H1 (cell line): ENCODE measurements around the gene FMN2. TPM values are rescaled to one million over a fixed set of nuclear protein-coding genes. Genes with fewer than 3 reads are reported as not detected.

ENCODE experiments used
- CTCF ChIA-PET: fragments of 300-600 bp; sonication (Branson Sonifier 250); formaldehyde crosslinking; loops from one replicate; lab custom pipeline; 2021; ENCODE audit not compliant: partially characterized antibody; lab: Charles Lee
- POLR2A ChIA-PET: fragments of 300-600 bp; sonication (Branson Sonifier 250); formaldehyde crosslinking; loops from one replicate; lab custom pipeline; 2021; ENCODE audit warnings: inconsistent platforms; ENCODE audit not compliant: partially characterized antibody; lab: Charles Lee
- DNase-seq, 2 experiments: peaks; one replicate each; pipeline versions ENCODE4 v3.0.0 to v3.0.0-alpha.2; 2010 to 2022; ENCODE audit warnings: low spot score in 2 of 2, low read depth in 1 of 2, mixed read lengths in 1 of 2
- FAIRE-seq: peaks from 2 replicates; lab custom pipeline; 2011; peaks lifted over from hg19 to GRCh38; lab: Jason Lieb, UNC
- H2AFZ ChIP-seq: 2 replicates; pipeline ENCODE4 v1.8.1; 2012; ENCODE audit warnings: low read length, inconsistent platforms
- H2AK5ac ChIP-seq: 2 replicates; pipeline ENCODE4 v1.6.1; 2013; ENCODE audit warnings: low read depth, low read length
- H2BK120ac ChIP-seq: replicated peaks from 2 replicates; pipeline ENCODE3; 2013; ENCODE audit warnings: low read depth, low read length, inconsistent platforms
- H2BK12ac ChIP-seq: 2 replicates; pipeline ENCODE4 v1.6.1; 2013; ENCODE audit warnings: low read depth, low read length
- H2BK15ac ChIP-seq: 2 replicates; pipeline ENCODE4 v1.6.1; 2013; ENCODE audit warnings: low read length
- H2BK20ac ChIP-seq: 2 replicates; pipeline ENCODE4 v1.6.1; 2013; ENCODE audit warnings: low read length
- H2BK5ac ChIP-seq: 2 replicates; pipeline ENCODE4 v1.6.1; 2013; ENCODE audit warnings: low read depth, low read length
- H3K14ac ChIP-seq: 2 replicates; pipeline ENCODE4 v1.6.1; 2013; ENCODE audit warnings: inconsistent platforms; ENCODE audit not compliant: insufficient read length
- H3K18ac ChIP-seq: 2 replicates; pipeline ENCODE4 v1.6.1; 2013; ENCODE audit warnings: low read length; ENCODE audit errors: extremely low read depth
- H3K23ac ChIP-seq: 2 replicates; pipeline ENCODE4 v1.6.1; 2013; ENCODE audit warnings: inconsistent platforms; ENCODE audit not compliant: insufficient read length
- H3K23me2 ChIP-seq: 2 replicates; pipeline ENCODE4 v1.6.1; 2013; ENCODE audit warnings: low read depth, low read length
- H3K27ac ChIP-seq: 2 replicates; pipeline ENCODE4 v1.6.1; 2011; ENCODE audit warnings: low read depth, low read length, inconsistent platforms
- H3K27me3 ChIP-seq, 4 experiments: replicated peaks in 1 of 4; 1 replicate in 1 of 4; 2 replicates in 3 of 4; pipeline versions ENCODE4 v1.6.1 to v1.8.1; 2011 to 2013; ENCODE audit warnings: low read length in 3 of 4, mild to moderate bottlenecking in 3 of 4, inconsistent platforms in 2 of 4, mixed read lengths in 2 of 4, moderate library complexity in 1 of 4; ENCODE audit not compliant: control insufficient read depth in 3 of 4, insufficient read depth in 3 of 4; ENCODE audit errors: extremely low read depth in 1 of 4
- H3K36me3 ChIP-seq, 4 experiments: 2 replicates each; pipeline versions ENCODE4 v1.6.1 to v1.8.1; 2011 to 2013; ENCODE audit warnings: mild to moderate bottlenecking in 4 of 4, low read length in 3 of 4, moderate library complexity in 2 of 4, control low read depth in 1 of 4, inconsistent platforms in 1 of 4; ENCODE audit not compliant: insufficient read depth in 4 of 4, control insufficient read depth in 2 of 4
- H3K4ac ChIP-seq: replicated peaks from 2 replicates; pipeline ENCODE3; 2013; ENCODE audit warnings: low read length, low read depth, mixed read lengths, inconsistent platforms; ENCODE audit not compliant: insufficient read length
- H3K4me1 ChIP-seq, 4 experiments: replicated peaks in 1 of 4; 1 replicate in 1 of 4; 2 replicates in 3 of 4; pipeline versions ENCODE4 v1.6.1 to v1.8.1; 2011 to 2013; ENCODE audit warnings: low read length in 3 of 4, inconsistent platforms in 2 of 4, mixed read lengths in 1 of 4; ENCODE audit not compliant: insufficient read depth in 4 of 4, control insufficient read depth in 3 of 4
- H3K4me2 ChIP-seq, 2 experiments: 2 replicates each; pipeline versions ENCODE4 v1.6.1 to v1.8.1; 2011 to 2013; ENCODE audit warnings: low read depth in 2 of 2, low read length in 2 of 2, control low read depth in 1 of 2, inconsistent platforms in 1 of 2, mild to moderate bottlenecking in 1 of 2; ENCODE audit not compliant: insufficient read depth in 1 of 2
- H3K4me3 ChIP-seq, 4 experiments: fragments of 200-600, 300-600 bp in 1 of 4; sonication (generic), shearing (Covaris generic), sonication (Bioruptor Twin) in 1 of 4; 2 replicates each; pipeline versions ENCODE4 v1.5.1 to v1.8.1; 2011 to 2016; ENCODE audit warnings: low read length in 4 of 4, low read depth in 3 of 4, control low read depth in 2 of 4, inconsistent platforms in 2 of 4, mild to moderate bottlenecking in 2 of 4, mixed read lengths in 1 of 4, moderate library complexity in 1 of 4; ENCODE audit not compliant: insufficient read depth in 2 of 4; ENCODE audit errors: extremely low read depth in 1 of 4
- H3K56ac ChIP-seq: replicated peaks from 2 replicates; pipeline ENCODE3; 2013; ENCODE audit warnings: low read depth, mild to moderate bottlenecking, mixed read lengths, low read length, inconsistent platforms; ENCODE audit not compliant: insufficient read length
- H3K79me1 ChIP-seq: 2 replicates; pipeline ENCODE4 v1.6.1; 2013; ENCODE audit warnings: low read depth, low read length, control low read depth
- H3K79me2 ChIP-seq, 2 experiments: 2 replicates each; pipeline versions ENCODE4 v1.6.1 to v1.8.1; 2012 to 2013; ENCODE audit warnings: low read length in 2 of 2, mild to moderate bottlenecking in 2 of 2, inconsistent platforms in 1 of 2; ENCODE audit not compliant: insufficient read depth in 2 of 2, control insufficient read depth in 1 of 2
- H3K9ac ChIP-seq, 4 experiments: replicated peaks in 1 of 4; 1 replicate in 1 of 4; 2 replicates in 3 of 4; pipeline versions ENCODE4 v1.6.1 to v1.8.1; 2011 to 2013; ENCODE audit warnings: low read depth in 3 of 4, low read length in 3 of 4, control low read depth in 2 of 4, mild to moderate bottlenecking in 2 of 4, moderate library complexity in 2 of 4, inconsistent platforms in 1 of 4; ENCODE audit errors: extremely low read depth in 1 of 4
- H3K9me3 ChIP-seq, 2 experiments: 2 replicates each; pipeline versions ENCODE4 v1.6.1 to v1.8.1; 2012 to 2013; ENCODE audit warnings: mild to moderate bottlenecking in 2 of 2, moderate library complexity in 2 of 2, control low read depth in 1 of 2, inconsistent platforms in 1 of 2, low read depth in 1 of 2, low read length in 1 of 2, mixed read lengths in 1 of 2; ENCODE audit not compliant: insufficient read depth in 2 of 2
- H4K20me1 ChIP-seq, 2 experiments: replicated peaks in 1 of 2; 2 replicates each; pipeline versions ENCODE3 to v1.8.1; 2011 to 2013; ENCODE audit warnings: inconsistent platforms in 2 of 2, low read length in 2 of 2, mild to moderate bottlenecking in 1 of 2; ENCODE audit not compliant: insufficient read depth in 2 of 2, control insufficient read depth in 1 of 2
- H4K5ac ChIP-seq: 2 replicates; pipeline ENCODE4 v1.6.1; 2013; ENCODE audit warnings: low read length, low read depth, mixed read lengths, inconsistent platforms; ENCODE audit not compliant: insufficient read length
- H4K8ac ChIP-seq: 2 replicates; pipeline ENCODE4 v1.8.0; 2013; ENCODE audit warnings: mild to moderate bottlenecking, moderate library complexity, low read length, inconsistent platforms; ENCODE audit not compliant: insufficient read depth; ENCODE audit errors: extremely low read depth
- H4K91ac ChIP-seq: replicated peaks from 2 replicates; pipeline ENCODE3; 2013; ENCODE audit warnings: low read length, mixed read lengths, inconsistent platforms; ENCODE audit not compliant: insufficient read length
- E2F6 ChIP-seq: IDR thresholded peaks from 2 replicates; pipeline ENCODE4 v1.6.1; 2012; ENCODE audit warnings: inconsistent platforms
- HDAC6 ChIP-seq: IDR thresholded peaks from one replicate; pipeline ENCODE4 v1.7.1; 2012; ENCODE audit warnings: low read depth, mild to moderate bottlenecking, inconsistent platforms, low read length, moderate library complexity
- JUN ChIP-seq: IDR thresholded peaks from 2 replicates; pipeline ENCODE4 v1.6.1; 2011; ENCODE audit warnings: low read depth, mild to moderate bottlenecking, improper control_type of control experiment, low read length
- POU5F1 ChIP-seq: IDR thresholded peaks from 2 replicates; pipeline ENCODE4 v1.6.1; 2011; ENCODE audit warnings: low read depth, mild to moderate bottlenecking, low read length, moderate library complexity
- RAD21 ChIP-seq, 2 experiments: IDR thresholded peaks in 1 of 2; conservative IDR thresholded peaks in 1 of 2; 2 replicates each; pipeline ENCODE4 v1.6.1; 2011; ENCODE audit warnings: low read depth in 2 of 2, low read length in 2 of 2, improper control_type of control experiment in 1 of 2, inconsistent platforms in 1 of 2, mild to moderate bottlenecking in 1 of 2, moderate library complexity in 1 of 2
- ZNF274 ChIP-seq: IDR thresholded peaks from 2 replicates; pipeline ENCODE4 v1.7.0; 2012; ENCODE audit warnings: low read length, borderline replicate concordance; ENCODE audit errors: extremely low read depth
- WGBS, 2 experiments: shearing (Covaris generic) in 1 of 2; methylation state at CpG; one replicate each; pipeline versions ENCODE4 v1.1.6 to v1.1.7; 2013 to 2015; ENCODE audit warnings: low lambda C conversion rate in 2 of 2, mixed read lengths in 2 of 2, inconsistent platforms in 1 of 2, low coverage in 1 of 2, missing lambda C conversion rate in 1 of 2; ENCODE audit not compliant: insufficient replicate concordance in 2 of 2, insufficient coverage in 1 of 2, insufficient read length in 1 of 2; ENCODE audit errors: extremely low coverage in 1 of 2, missing lambda C conversion rate in 1 of 2; 5-methylcytosine and 5-hydroxymethylcytosine counted together
- polyA plus RNA-seq, 7 experiments: library from polyadenylated mRNA; depleted of rRNA in 3 of 7; stranded (reverse) in 5 of 7; unstranded in 2 of 7; fragments of >200 nt in 5 of 7; fragments of 200-250 nt in 2 of 7; gene quantifications; 1 replicate in 5 of 7; 2 replicates in 1 of 7; 4 replicates in 1 of 7; pipeline versions ENCODE4 v1.2.1 to v1.2.3, GENCODE V29; 2011 to 2013; ENCODE audit warnings: missing spikeins in 2 of 7, mixed read lengths in 2 of 7
- total RNA-seq: library from RNA; stranded (reverse); fragmentation: NEBNext Ultra II Directional; extraction: Animal tissue kit (Norgen Biotek cat#: 25700); gene quantifications from 2 replicates; pipeline ENCODE4 v1.2.1, GENCODE V29; 2021

The FMN2 gene
- total and polyA plus RNA-seq, 2 of the 8 experiments (the other 6 are each of a cell fraction or from before 2014, with no cell fraction given), result 0.83 to 2.0 TPM

DNA sequence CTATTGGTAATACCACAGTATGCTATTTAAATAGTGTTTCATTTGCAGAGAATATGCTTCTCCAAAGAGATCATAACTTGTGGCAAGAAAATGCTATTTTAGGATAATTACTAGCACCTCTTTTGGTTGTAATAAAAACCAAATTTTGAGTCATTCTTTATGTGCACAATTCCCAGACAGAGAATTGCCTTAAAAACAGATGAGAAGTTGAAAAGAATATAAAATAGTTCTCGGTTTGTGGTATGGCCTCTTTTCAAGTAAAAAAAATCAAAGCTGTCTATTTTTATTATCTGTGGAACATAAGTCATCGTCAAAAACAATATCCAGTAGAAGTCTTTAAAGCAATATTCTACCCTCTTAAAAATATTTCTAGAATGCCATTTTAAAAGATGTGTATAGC is 334.4 kb downstream of the FMN2 start:
- no peak overlapping the region for H3K4me3 ChIP-seq
- H3K79me1 ChIP-seq, result no peaks in the 10 kb centered on the region
- H3K56ac ChIP-seq, result no peak overlapping the region
- H2BK5ac ChIP-seq, result no peak overlapping the region
- no peaks in the 10 kb centered on the region for H3K23me2 ChIP-seq
- H3K4ac ChIP-seq, result no peak overlapping the region
- no peak overlapping the region for H4K5ac ChIP-seq
- no peaks in the 10 kb centered on the region for H3K9me3 ChIP-seq
- H3K4me2 ChIP-seq, result no peak overlapping the region
- H2AFZ ChIP-seq, result no peak overlapping the region
- no peak overlapping the region for H2BK12ac ChIP-seq
- no peak overlapping the region for H2AK5ac ChIP-seq
- H3K14ac ChIP-seq, result no peak overlapping the region
- H2BK20ac ChIP-seq, result no peak overlapping the region
- no peak overlapping the region for H4K91ac ChIP-seq
- no peak overlapping the region for H4K8ac ChIP-seq
- ChIA-PET POLR2A (no interaction called here), CTCF (interaction anchor here (0.7 to 1.7 kb wide), 2 partner anchors 20 to 29 kb away, joined by 3 read pairs; no protein-coding TSS in a partner anchor)
- H3K18ac ChIP-seq, result no peak overlapping the region
- H3K79me2 ChIP-seq, result no peaks in the 10 kb centered on the region
- H3K36me3 ChIP-seq, result no peaks in the 10 kb centered on the region
- H3K4me1 ChIP-seq, result no peaks in the 10 kb centered on the region
- no peak overlapping the region for H2BK15ac ChIP-seq
- no peak for FAIRE-seq
- H4K20me1 ChIP-seq, result no peaks in the 10 kb centered on the region
- H3K27ac ChIP-seq, result no peak overlapping the region
- 94% methylated on average over 2 of the region's 2 CpGs; no CpG with 5 or more reads in 1 of the 2 experiments for WGBS, 2 experiments
- no peak for DNase-seq
- no peak overlapping the region for H2BK120ac ChIP-seq
- H3K27me3 ChIP-seq, result no peaks in the 10 kb centered on the region
- H3K9ac ChIP-seq, result no peak overlapping the region
- H3K23ac ChIP-seq, result no peak overlapping the region
- no peak for TF ChIP-seq POU5F1
- TF ChIP-seq RAD21 (IDR thresholded peaks at IDR 0.05 in 1 of 2, conservative IDR thresholded peaks at IDR 0.05 in 1 of 2; ENCODE audit: low read depth in 2 of 2, low read length in 2 of 2), result no peak
- no peak for TF ChIP-seq ZNF274
- no peak for TF ChIP-seq E2F6
- TF ChIP-seq HDAC6, result no peak
- no peak for TF ChIP-seq JUN
